Smooth muscle cell (in vitro differentiated cells): ENCODE data around the gene AP1M2. TPM values are rescaled to one million over a fixed set of nuclear protein-coding genes. Genes with fewer than 3 reads are reported as not detected.

Experiments
- DNase-seq: peaks from one replicate; lab custom pipeline; 2025; ENCODE audit not compliant: unreplicated experiment; lab: John Stamatoyannopoulos, UW
- H2AFZ ChIP-seq: fragments of 200-600 bp; sonication (generic); 2 replicates; pipeline ENCODE4 v1.6.0; 2016; ENCODE audit warnings: antibody characterized with exemption, low read depth, mild to moderate bottlenecking
- H3F3A ChIP-seq: fragments of 200-600 bp; sonication (generic); 2 replicates; pipeline ENCODE4 v1.6.0; 2017; ENCODE audit warnings: antibody characterized with exemption, low read depth
- H3K27ac ChIP-seq: fragments of 200-600 bp; sonication (generic); 2 replicates; pipeline ENCODE4 v1.5.1; 2016; ENCODE audit warnings: low read depth, mild to moderate bottlenecking
- H3K27me3 ChIP-seq: fragments of 200-600 bp; sonication (generic); 2 replicates; pipeline ENCODE4 v1.6.1; 2016; ENCODE audit warnings: low read depth, mild to moderate bottlenecking
- H3K36me3 ChIP-seq: fragments of 200-600 bp; sonication (generic); 2 replicates; pipeline ENCODE4 v1.5.1; 2016; ENCODE audit warnings: low read depth
- H3K4me1 ChIP-seq: fragments of 200-600 bp; sonication (generic); 2 replicates; pipeline ENCODE4 v1.5.1; 2016; ENCODE audit warnings: low read depth
- H3K4me2 ChIP-seq: fragments of 200-600 bp; sonication (generic); 2 replicates; pipeline ENCODE4 v1.6.0; 2016; ENCODE audit warnings: mild to moderate bottlenecking
- H3K4me3 ChIP-seq: fragments of 200-600 bp; sonication (generic); 2 replicates; pipeline ENCODE4 v1.5.1; 2016; ENCODE audit warnings: mild to moderate bottlenecking
- H3K79me2 ChIP-seq: fragments of 200-600 bp; sonication (generic); 2 replicates; pipeline ENCODE4 v1.6.0; 2016; ENCODE audit warnings: low read depth, mild to moderate bottlenecking
- H3K9ac ChIP-seq: fragments of 200-600 bp; sonication (generic); 2 replicates; pipeline ENCODE4 v1.6.0; 2016; ENCODE audit warnings: low read depth
- H3K9me3 ChIP-seq: fragments of 200-600 bp; sonication (generic); replicated peaks from 2 replicates; pipeline ENCODE4 v1.5.1; 2016; ENCODE audit warnings: low read depth
- H4K20me1 ChIP-seq: fragments of 200-600 bp; sonication (generic); 2 replicates; pipeline ENCODE4 v1.6.0; 2016; ENCODE audit warnings: low read depth
- WGBS: methylation state at CpG from one replicate; pipeline ENCODE4 v1.1.7; 2016; ENCODE audit warnings: low lambda C conversion rate; 5-methylcytosine and 5-hydroxymethylcytosine counted together
- polyA plus RNA-seq: library from polyadenylated mRNA; unstranded; fragments of >200 nt; fragmentation: Nextera tagmentation; extraction: Ambion mirVana; gene quantifications from 2 replicates; pipeline ENCODE4 v1.2.1, GENCODE V29; 2016
- total RNA-seq: library from RNA; depleted of rRNA; stranded (reverse); fragments of >200 nt; gene quantifications from 2 replicates; pipeline ENCODE4 v1.2.3, GENCODE V29; 2014
- TF ChIP-seq, protein P1 (sequence below): fragments of 200-600 bp; sonication (generic); IDR thresholded peaks from 2 replicates; pipeline ENCODE4 v1.5.1; 2017; ENCODE audit warnings: borderline replicate concordance, mild to moderate bottlenecking, antibody characterized with exemption; ENCODE audit not compliant: insufficient read depth, poor library complexity, severe bottlenecking

The AP1M2 gene
- total and polyA plus RNA-seq, 2 experiments from 2014 or later = 8.8 to 37.1 TPM

GRCh38 chr19:10549733-10550132, 37.4 kb downstream of the AP1M2 start:
- TF ChIP-seq, protein P1, sequence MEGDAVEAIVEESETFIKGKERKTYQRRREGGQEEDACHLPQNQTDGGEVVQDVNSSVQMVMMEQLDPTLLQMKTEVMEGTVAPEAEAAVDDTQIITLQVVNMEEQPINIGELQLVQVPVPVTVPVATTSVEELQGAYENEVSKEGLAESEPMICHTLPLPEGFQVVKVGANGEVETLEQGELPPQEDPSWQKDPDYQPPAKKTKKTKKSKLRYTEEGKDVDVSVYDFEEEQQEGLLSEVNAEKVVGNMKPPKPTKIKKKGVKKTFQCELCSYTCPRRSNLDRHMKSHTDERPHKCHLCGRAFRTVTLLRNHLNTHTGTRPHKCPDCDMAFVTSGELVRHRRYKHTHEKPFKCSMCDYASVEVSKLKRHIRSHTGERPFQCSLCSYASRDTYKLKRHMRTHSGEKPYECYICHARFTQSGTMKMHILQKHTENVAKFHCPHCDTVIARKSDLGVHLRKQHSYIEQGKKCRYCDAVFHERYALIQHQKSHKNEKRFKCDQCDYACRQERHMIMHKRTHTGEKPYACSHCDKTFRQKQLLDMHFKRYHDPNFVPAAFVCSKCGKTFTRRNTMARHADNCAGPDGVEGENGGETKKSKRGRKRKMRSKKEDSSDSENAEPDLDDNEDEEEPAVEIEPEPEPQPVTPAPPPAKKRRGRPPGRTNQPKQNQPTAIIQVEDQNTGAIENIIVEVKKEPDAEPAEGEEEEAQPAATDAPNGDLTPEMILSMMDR = no peak
- 98% methylated on average over 7 of the region's 7 CpGs for WGBS
- Histone ChIP-seq H3K9me3 (no peaks in the 10 kb centered on the region), H4K20me1 (peaks cover 17% of the 10 kb centered on the region), H2AFZ (no peak overlapping the region), H3K4me3 (no peak overlapping the region), H3K9ac (no peak overlapping the region), H3K4me1 (peaks cover under 1% of the 10 kb centered on the region), H3K79me2 (peaks cover 23% of the 10 kb centered on the region), H3K4me2 (no peak overlapping the region), H3F3A (peaks cover 11% of the 10 kb centered on the region), H3K27me3 (no peaks in the 10 kb centered on the region), H3K36me3 (no peaks in the 10 kb centered on the region), H3K27ac (no peak overlapping the region)
- DNase-seq = no peak

DNA sequence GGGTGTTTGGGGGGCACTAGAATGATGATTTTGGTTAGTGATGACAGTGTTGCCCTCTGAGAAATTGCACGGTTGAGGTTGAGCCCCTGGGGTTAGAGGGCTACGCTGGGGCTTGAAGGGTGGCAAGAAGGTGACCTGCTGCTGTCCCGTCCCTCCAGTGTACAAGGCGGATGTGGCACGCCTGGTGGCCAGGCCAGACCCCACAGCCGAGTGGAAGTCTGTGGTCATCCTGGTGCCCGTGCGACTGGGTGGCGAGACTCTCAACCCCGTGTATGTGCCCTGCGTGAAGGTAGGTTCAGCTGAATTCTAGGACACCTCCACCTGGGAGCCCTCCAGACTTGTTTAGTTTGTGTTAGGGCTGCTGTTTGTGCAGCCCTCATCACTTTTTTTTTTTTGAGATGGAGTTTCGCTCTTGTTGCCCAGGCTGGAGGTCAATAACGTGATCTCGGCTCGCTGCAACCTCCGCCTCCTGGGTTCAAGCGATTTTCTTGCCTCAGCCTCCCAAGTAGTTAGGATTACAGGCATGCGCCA, 38.3 kb downstream of the AP1M2 start:
- no peaks in the 10 kb centered on the region for H3K36me3 ChIP-seq
- peaks cover 17% of the 10 kb centered on the region for H4K20me1 ChIP-seq
- H2AFZ ChIP-seq = no peak overlapping the region
- H3K4me2 ChIP-seq = no peak overlapping the region
- no peak overlapping the region for H3K9ac ChIP-seq
- DNase-seq = no peak
- WGBS = 98% methylated on average over 18 of the region's 18 CpGs
- no peaks in the 10 kb centered on the region for H3K9me3 ChIP-seq
- no peaks in the 10 kb centered on the region for H3K27me3 ChIP-seq
- H3K4me3 ChIP-seq = no peak overlapping the region
- H3K27ac ChIP-seq = no peak overlapping the region
- H3F3A ChIP-seq = peaks cover 2% of the 10 kb centered on the region
- H3K79me2 ChIP-seq = peaks cover 32% of the 10 kb centered on the region
- TF ChIP-seq, protein P1 = no peak
- peaks cover 6% of the 10 kb centered on the region for H3K4me1 ChIP-seq

GRCh38 chr19:10546817-10547216, 40.3 kb downstream of the AP1M2 start:
- DNase-seq = no peak
- Histone ChIP-seq H3K4me3 (no peak overlapping the region), H3K36me3 (no peaks in the 10 kb centered on the region), H3K4me2 (no peak overlapping the region), H3K4me1 (peaks cover 6% of the 10 kb centered on the region), H4K20me1 (peaks cover 9% of the 10 kb centered on the region), H3F3A (no peaks in the 10 kb centered on the region), H3K27ac (no peak overlapping the region), H3K9ac (no peak overlapping the region), H3K27me3 (no peaks in the 10 kb centered on the region), H3K79me2 (peaks cover 35% of the 10 kb centered on the region), H2AFZ (no peak overlapping the region), H3K9me3 (no peaks in the 10 kb centered on the region)
- 98% methylated on average over 17 of the region's 17 CpGs for WGBS
- TF ChIP-seq, protein P1 = no peak

DNA sequence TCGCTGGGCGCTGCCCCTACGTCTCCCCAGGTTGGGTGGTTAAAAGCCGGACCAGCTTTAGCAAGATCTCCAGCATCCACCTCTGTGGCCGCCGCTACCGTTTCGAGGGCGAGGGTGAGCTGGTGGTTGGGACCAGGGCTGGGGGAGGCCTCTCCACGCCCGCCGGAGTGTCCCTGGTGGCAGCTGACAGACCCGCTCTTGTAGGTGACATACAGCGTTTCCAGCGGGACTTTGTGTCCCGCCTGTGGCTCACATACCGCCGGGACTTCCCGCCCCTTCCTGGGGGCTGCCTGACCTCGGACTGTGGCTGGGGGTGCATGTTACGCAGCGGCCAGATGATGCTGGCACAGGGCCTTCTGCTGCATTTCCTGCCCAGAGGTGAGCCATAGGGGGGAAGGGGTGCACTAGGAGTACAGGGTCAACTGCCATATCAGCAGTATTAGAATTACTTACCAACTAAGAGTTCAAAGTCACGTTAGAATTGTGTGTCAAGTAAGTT, 42.3 kb downstream of the AP1M2 start:
- peak overlapping the region; percentile 83 for H3K4me2 ChIP-seq
- H3K79me2 ChIP-seq = peaks cover 35% of the 10 kb centered on the region
- no peak for DNase-seq
- H3K4me3 ChIP-seq = peak overlapping the region; percentile 96
- no peaks in the 10 kb centered on the region for H3K27me3 ChIP-seq
- peaks cover 9% of the 10 kb centered on the region for H4K20me1 ChIP-seq
- H3K9me3 ChIP-seq = no peaks in the 10 kb centered on the region
- 88% methylated on average over 23 of the region's 23 CpGs for WGBS
- no peak overlapping the region for H3K9ac ChIP-seq
- H3K27ac ChIP-seq = no peak overlapping the region
- no peak overlapping the region for H2AFZ ChIP-seq
- H3K36me3 ChIP-seq = no peaks in the 10 kb centered on the region
- TF ChIP-seq, protein P1 = no peak
- no peaks in the 10 kb centered on the region for H3F3A ChIP-seq
- H3K4me1 ChIP-seq = peaks cover 6% of the 10 kb centered on the region
